Kidney (tissue), 14 donors: ENCODE data around the gene MACROD1. TPM values are rescaled to one million over a fixed set of nuclear protein-coding genes. Genes with fewer than 3 reads are reported as not detected.

Experiments
- DNase-seq, 5 donors: peaks; one replicate each; pipeline ENCODE4 v3.0.0-alpha.2; 2013 to 2020
- FAIRE-seq: peaks from 2 replicates; lab custom pipeline; 2012; peaks lifted over from hg19 to GRCh38; lab: Jason Lieb, UNC
- H3K27ac ChIP-seq, 2 donors: one replicate each; pipeline ENCODE4 v1.7.0; 2013; ENCODE audit warnings: low read depth in 2 of 2, low read length in 2 of 2, inconsistent platforms in 1 of 2
- H3K27me3 ChIP-seq: one replicate; pipeline ENCODE4 v1.7.1; 2013; ENCODE audit warnings: low read length, inconsistent platforms; ENCODE audit not compliant: control insufficient read depth, insufficient read depth
- H3K36me3 ChIP-seq, 3 donors: one replicate each; pipeline versions ENCODE4 v1.7.0 to v1.7.1; 2013; ENCODE audit warnings: low read length in 3 of 3, control low read depth in 1 of 3, inconsistent platforms in 1 of 3; ENCODE audit not compliant: insufficient read depth in 3 of 3, control insufficient read depth in 2 of 3
- H3K4me1 ChIP-seq, 3 donors: one replicate each; pipeline versions ENCODE4 v1.7.0 to v1.7.1; 2013; ENCODE audit warnings: low read length in 3 of 3, inconsistent platforms in 1 of 3, low read depth in 1 of 3; ENCODE audit not compliant: control insufficient read depth in 2 of 3, insufficient read depth in 2 of 3
- H3K4me3 ChIP-seq, 3 donors: one replicate each; pipeline versions ENCODE4 v1.7.0 to v1.8.1; 2013; ENCODE audit warnings: low read length in 3 of 3, control low read depth in 1 of 3, inconsistent platforms in 1 of 3
- H3K9ac ChIP-seq, 3 donors: one replicate each; pipeline versions ENCODE4 v1.7.0 to v1.7.1; 2013; ENCODE audit warnings: low read length in 3 of 3, control low read depth in 1 of 3, inconsistent platforms in 1 of 3
- H3K9me3 ChIP-seq, 3 donors: one replicate each; pipeline versions ENCODE4 v1.7.0 to v1.7.1; 2013; ENCODE audit warnings: low read length in 3 of 3, control low read depth in 1 of 3, inconsistent platforms in 1 of 3; ENCODE audit not compliant: control insufficient read depth in 2 of 3, insufficient read depth in 1 of 3
- intact Hi-C: fragments of 100-400 bp; cut with DNase I; formaldehyde crosslinking; loops from one replicate; pipeline ENCODE4 v1.11.1; 2022
- polyA plus RNA-seq: library from polyadenylated mRNA; stranded (reverse); fragments of 350-450 nt; fragmentation: Illumina TruSeq; extraction: RNeasy Lipid Tissue Mini Kit (QIAGEN cat#74804); gene quantifications from one replicate; pipeline ENCODE4 v1.2.3, GENCODE V29; 2014; ENCODE audit warnings: low read depth, low replicate concordance; ENCODE audit not compliant: insufficient read depth
- total RNA-seq: library from RNA; stranded (reverse); fragmentation: NEBNext Ultra II Directional; extraction: Animal tissue kit (Norgen Biotek cat#: 25700); gene quantifications from one replicate; pipeline ENCODE4 v1.2.1, GENCODE V29; 2021
- TF ChIP-seq, protein P1 (sequence below): IDR thresholded peaks from 3 replicates; pipeline ENCODE4 v1.5.1; 2012; ENCODE audit warnings: mild to moderate bottlenecking, moderate library complexity, borderline replicate concordance; ENCODE audit not compliant: insufficient read depth; ENCODE audit errors: extremely low read depth
- donor health status: control.
- donor health status: control.
- donor health status: control.
- donor health status: control.
- donor health status: control.
- donor health status: DM: yes; HTN: yes; CAD: no.
- donor health status: Normal renal cell carcinoma (clear cell type).

The MACROD1 gene
- total and polyA plus RNA-seq, 2 donors from 2014 or later = 27.8 to 176 TPM

DNA sequence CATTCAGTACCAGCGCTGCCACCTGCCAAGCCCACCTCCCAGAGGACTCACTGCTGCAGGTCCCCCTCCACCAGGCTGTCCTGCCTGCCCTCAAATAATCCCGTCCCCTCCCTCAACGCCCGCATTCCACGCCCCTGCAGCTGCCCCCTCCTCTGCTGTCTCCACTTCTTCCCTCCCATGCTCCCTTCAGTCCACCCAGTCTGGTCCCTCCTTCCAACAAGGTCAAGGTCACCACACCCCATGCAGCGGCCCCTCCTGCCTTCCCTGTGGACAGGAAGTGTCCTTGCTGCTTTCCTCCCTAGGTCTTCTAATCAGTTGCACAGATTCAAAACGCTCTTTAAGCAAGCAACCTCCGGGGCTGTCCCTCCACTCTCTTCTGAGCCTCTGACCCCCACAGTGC, 12.1 kb downstream of the MACROD1 start:
- Histone ChIP-seq H3K9me3 (no peaks in the 10 kb centered on the region), H3K4me3 (no peak overlapping the region), H3K9ac (no peak overlapping the region), H3K27ac (no peak overlapping the region), H3K27me3 (no peaks in the 10 kb centered on the region), H3K4me1 (peaks cover 0 to 19% (median 5%) of the 10 kb centered on the region in 3 donors), H3K36me3 (no peaks in the 10 kb centered on the region)
- DNase-seq (peak in 1 of 5 donors; percentile 58), FAIRE-seq (no peak)
- TF ChIP-seq, protein P1, sequence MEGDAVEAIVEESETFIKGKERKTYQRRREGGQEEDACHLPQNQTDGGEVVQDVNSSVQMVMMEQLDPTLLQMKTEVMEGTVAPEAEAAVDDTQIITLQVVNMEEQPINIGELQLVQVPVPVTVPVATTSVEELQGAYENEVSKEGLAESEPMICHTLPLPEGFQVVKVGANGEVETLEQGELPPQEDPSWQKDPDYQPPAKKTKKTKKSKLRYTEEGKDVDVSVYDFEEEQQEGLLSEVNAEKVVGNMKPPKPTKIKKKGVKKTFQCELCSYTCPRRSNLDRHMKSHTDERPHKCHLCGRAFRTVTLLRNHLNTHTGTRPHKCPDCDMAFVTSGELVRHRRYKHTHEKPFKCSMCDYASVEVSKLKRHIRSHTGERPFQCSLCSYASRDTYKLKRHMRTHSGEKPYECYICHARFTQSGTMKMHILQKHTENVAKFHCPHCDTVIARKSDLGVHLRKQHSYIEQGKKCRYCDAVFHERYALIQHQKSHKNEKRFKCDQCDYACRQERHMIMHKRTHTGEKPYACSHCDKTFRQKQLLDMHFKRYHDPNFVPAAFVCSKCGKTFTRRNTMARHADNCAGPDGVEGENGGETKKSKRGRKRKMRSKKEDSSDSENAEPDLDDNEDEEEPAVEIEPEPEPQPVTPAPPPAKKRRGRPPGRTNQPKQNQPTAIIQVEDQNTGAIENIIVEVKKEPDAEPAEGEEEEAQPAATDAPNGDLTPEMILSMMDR = no peak
- intact Hi-C loops = no loop called here

DNA sequence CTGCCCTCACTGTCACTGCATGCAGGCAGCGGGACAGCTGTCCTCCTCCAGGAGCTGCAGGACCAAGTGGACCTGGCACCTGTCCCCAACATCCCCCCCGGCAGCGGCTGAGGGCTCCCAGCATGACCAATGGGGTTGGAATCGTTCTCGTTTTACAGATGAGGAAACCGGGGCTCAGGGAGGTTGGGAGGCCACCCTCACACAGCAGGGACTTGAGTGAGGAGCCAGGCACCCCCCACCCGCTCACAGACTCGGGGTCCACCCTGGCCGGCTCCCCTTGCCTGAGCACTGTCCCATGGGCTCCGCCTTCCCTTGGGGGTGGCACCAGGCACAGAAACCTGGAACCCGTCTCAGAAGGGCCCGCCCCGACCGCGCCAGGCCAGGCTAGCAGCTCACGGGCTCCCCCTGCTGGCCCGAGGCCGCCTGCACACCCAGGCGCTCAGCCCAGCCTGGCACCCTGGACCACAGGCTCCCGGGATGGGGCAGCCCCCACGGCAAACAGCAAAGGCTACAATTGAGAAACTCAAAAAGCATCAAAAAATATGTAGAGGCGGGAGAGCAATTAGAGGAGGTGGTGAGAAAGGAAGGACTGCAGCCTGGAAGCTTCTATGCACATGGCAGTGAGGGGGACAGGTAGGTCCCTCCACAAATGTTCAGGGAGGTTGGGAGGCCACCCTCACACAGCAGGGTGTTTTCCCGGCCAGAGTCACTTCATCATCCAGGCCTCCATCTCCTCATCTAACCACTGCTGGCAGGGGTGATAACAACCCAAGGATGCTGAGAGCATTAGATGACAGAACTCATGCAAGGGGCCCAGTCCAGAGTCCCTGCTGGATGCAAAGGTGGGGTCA, 12.8 kb downstream of the MACROD1 start:
- Histone ChIP-seq H3K9ac (no peak overlapping the region), H3K4me3 (no peak overlapping the region), H3K27ac (no peak overlapping the region), H3K4me1 (peaks cover 0 to 20% (median 12%) of the 10 kb centered on the region in 3 donors), H3K36me3 (no peaks in the 10 kb centered on the region), H3K9me3 (no peaks in the 10 kb centered on the region), H3K27me3 (no peaks in the 10 kb centered on the region)
- FAIRE-seq = no peak
- TF ChIP-seq, protein P1 = peak; percentile 97
- intact Hi-C loops = no loop called here
- DNase-seq = peak in 4 of 5 donors; percentile 63 to 86 (median 76)

DNA sequence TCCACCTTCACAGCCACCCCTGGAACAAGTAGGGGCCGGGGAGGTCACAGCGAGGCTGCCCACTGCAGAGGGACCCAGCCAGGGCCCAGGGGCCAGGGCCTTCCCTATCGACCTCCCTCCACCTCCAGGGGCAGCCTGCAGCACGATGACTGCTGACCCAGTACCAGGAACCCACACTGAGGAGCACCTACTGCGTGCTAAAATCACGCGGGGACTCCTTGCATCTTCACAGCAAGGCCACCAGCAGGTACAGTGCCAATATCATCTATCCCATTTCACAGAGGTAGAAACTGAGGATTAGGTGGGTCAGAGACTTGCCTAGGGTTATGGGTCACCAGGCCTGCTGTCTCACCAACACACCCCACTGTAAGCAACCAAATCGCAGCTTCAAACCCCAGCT, 14.6 kb downstream of the MACROD1 start:
- TF ChIP-seq, protein P1 = no peak
- Histone ChIP-seq H3K36me3 (no peaks in the 10 kb centered on the region), H3K27ac (no peak overlapping the region), H3K9me3 (no peaks in the 10 kb centered on the region), H3K4me1 (peaks cover 0 to 20% (median 13%) of the 10 kb centered on the region in 3 donors), H3K4me3 (no peak overlapping the region), H3K9ac (no peak overlapping the region), H3K27me3 (no peaks in the 10 kb centered on the region)
- no peak for DNase-seq
- no peak for FAIRE-seq
- intact Hi-C loops = no loop called here
